Type B pancreatic cell (in vitro differentiated cells): ENCODE results near the gene CYFIP2. TPM values are rescaled to one million over a fixed set of nuclear protein-coding genes. Genes with fewer than 3 reads are reported as not detected.
A peak's percentile ranks its signal among the peaks of the same experiment; 100 is the strongest.

ENCODE experiments used
- DNase-seq: peaks from one replicate; pipeline ENCODE4 v3.0.0; 2021; ENCODE audit warnings: mixed read lengths; ENCODE audit not compliant: unreplicated experiment; ENCODE audit errors: extremely low spot score
- H3K27ac Mint-ChIP-seq: 2 replicates; pipeline ENCODE4 v1.8.0; 2021; ENCODE audit warnings: mild to moderate bottlenecking, mixed read lengths
- H3K27me3 Mint-ChIP-seq: 2 replicates; pipeline ENCODE4 v1.8.0; 2021; ENCODE audit warnings: mixed read lengths
- H3K36me3 Mint-ChIP-seq: 2 replicates; pipeline ENCODE4 v1.8.0; 2021; ENCODE audit warnings: mixed read lengths
- H3K4me1 Mint-ChIP-seq: one replicate; pipeline ENCODE4 v1.8.0; 2021; ENCODE audit warnings: mixed read lengths; ENCODE audit not compliant: unreplicated experiment
- H3K4me3 Mint-ChIP-seq: 2 replicates; pipeline ENCODE4 v1.8.0; 2021; ENCODE audit warnings: mild to moderate bottlenecking, mixed read lengths
- H3K9me3 Mint-ChIP-seq: 2 replicates; pipeline ENCODE4 v1.8.0; 2021; ENCODE audit warnings: mixed read lengths
- total RNA-seq: library from RNA; stranded (reverse); gene quantifications from 2 replicates; pipeline ENCODE4 v1.2.1, GENCODE V29; 2021; ENCODE audit warnings: low replicate concordance
- TF ChIP-seq, protein P1 (sequence below): fragments of 200-600 bp; sonication (generic); conservative IDR thresholded peaks from 2 replicates; pipeline ENCODE4 v1.5.0; 2021; ENCODE audit warnings: antibody characterized with exemption, mild to moderate bottlenecking

The CYFIP2 gene
- total RNA-seq, 1 donor from 2014 or later: 61.4 TPM

GRCh38 chr5:157443041-157443549 lies 177.2 kb downstream of the CYFIP2 start:
- no peak for DNase-seq
- Mint-ChIP-seq H3K9me3 (no peaks in the 10 kb centered on the region), H3K27ac (peak overlapping the region; percentile 13)

GRCh38 chr5:157444224-157444623 lies 178.3 kb downstream of the CYFIP2 start:
- Mint-ChIP-seq H3K27ac (no peak overlapping the region), H3K9me3 (no peaks in the 10 kb centered on the region), H3K4me3 (no peak overlapping the region), H3K27me3 (no peaks in the 10 kb centered on the region), H3K36me3 (peaks cover 4% of the 10 kb centered on the region), H3K4me1 (peaks cover 22% of the 10 kb centered on the region)
- no peak for DNase-seq
- TF ChIP-seq, protein P1, sequence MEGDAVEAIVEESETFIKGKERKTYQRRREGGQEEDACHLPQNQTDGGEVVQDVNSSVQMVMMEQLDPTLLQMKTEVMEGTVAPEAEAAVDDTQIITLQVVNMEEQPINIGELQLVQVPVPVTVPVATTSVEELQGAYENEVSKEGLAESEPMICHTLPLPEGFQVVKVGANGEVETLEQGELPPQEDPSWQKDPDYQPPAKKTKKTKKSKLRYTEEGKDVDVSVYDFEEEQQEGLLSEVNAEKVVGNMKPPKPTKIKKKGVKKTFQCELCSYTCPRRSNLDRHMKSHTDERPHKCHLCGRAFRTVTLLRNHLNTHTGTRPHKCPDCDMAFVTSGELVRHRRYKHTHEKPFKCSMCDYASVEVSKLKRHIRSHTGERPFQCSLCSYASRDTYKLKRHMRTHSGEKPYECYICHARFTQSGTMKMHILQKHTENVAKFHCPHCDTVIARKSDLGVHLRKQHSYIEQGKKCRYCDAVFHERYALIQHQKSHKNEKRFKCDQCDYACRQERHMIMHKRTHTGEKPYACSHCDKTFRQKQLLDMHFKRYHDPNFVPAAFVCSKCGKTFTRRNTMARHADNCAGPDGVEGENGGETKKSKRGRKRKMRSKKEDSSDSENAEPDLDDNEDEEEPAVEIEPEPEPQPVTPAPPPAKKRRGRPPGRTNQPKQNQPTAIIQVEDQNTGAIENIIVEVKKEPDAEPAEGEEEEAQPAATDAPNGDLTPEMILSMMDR: no peak

More at GRCh38 chr5:157443041-157443549, 177.2 kb downstream of the CYFIP2 start:
- Mint-ChIP-seq H3K36me3 (peaks cover 4% of the 10 kb centered on the region), H3K27me3 (no peaks in the 10 kb centered on the region), H3K4me3 (peak overlapping the region; percentile 67), H3K4me1 (peaks cover 22% of the 10 kb centered on the region)
- TF ChIP-seq, protein P1: no peak

Other genes starting within 250 kb of the CYFIP2 start
- gene HAVCR1, start 207.0 kb upstream of the CYFIP2 start, total RNA-seq: 0.92 and 6.7 TPM in 2 replicates
- 0.10 and 0.29 TPM in 2 replicates for gene HAVCR2, start 157.1 kb upstream of the CYFIP2 start, total RNA-seq
- gene MED7, start 123.3 kb upstream of the CYFIP2 start, total RNA-seq: 11.4 and 11.9 TPM in 2 replicates
- not detected in 2 replicates for gene GARIN3, start 99.9 kb upstream of the CYFIP2 start, total RNA-seq
- gene ITK, start 85.3 kb upstream of the CYFIP2 start, total RNA-seq: not detected in 2 replicates
- gene NIPAL4, start 194.1 kb downstream of the CYFIP2 start, total RNA-seq: 0.46 and 0.59 TPM in 2 replicates